Keratinocyte (primary cell): Measurements from ENCODE around the gene PLA2G2E. TPM values are rescaled to one million over a fixed set of nuclear protein-coding genes. Genes with fewer than 3 reads are reported as not detected.
"Not testable (repeated sequence)": the region's sequence is repeated elsewhere in the genome, so short reads cannot be mapped to it uniquely, and the experiment has no call there.

ENCODE experiments used
- DNase-seq: peaks from one replicate; pipeline ENCODE4 v3.0.0-alpha.2; 2011; ENCODE audit warnings: low read depth, missing footprints, low spot score
- FAIRE-seq: peaks from 2 replicates; lab custom pipeline; 2011; peaks lifted over from hg19 to GRCh38; lab: Jason Lieb, UNC
- H2AFZ ChIP-seq: 2 replicates; pipeline ENCODE4 v1.6.0; 2012; ENCODE audit warnings: low read length, control low read depth, inconsistent platforms; ENCODE audit not compliant: control insufficient read depth
- H3K27ac ChIP-seq: 2 replicates; pipeline ENCODE4 v1.5.1; 2011; ENCODE audit warnings: low read length; ENCODE audit not compliant: control insufficient read depth, insufficient read depth
- H3K27me3 ChIP-seq: 3 replicates; pipeline ENCODE4 v1.6.0; 2011; ENCODE audit warnings: low read length; ENCODE audit not compliant: control insufficient read depth, insufficient read depth; ENCODE audit errors: extremely low read depth
- H3K36me3 ChIP-seq, 2 experiments: 2 replicates in 1 of 2; 3 replicates in 1 of 2; pipeline ENCODE4 v1.5.1; 2011; ENCODE audit warnings: low read length in 2 of 2, mild to moderate bottlenecking in 1 of 2; ENCODE audit not compliant: control insufficient read depth in 2 of 2, insufficient read depth in 2 of 2; ENCODE audit errors: extremely low read depth in 1 of 2
- H3K4me1 ChIP-seq: 3 replicates; pipeline ENCODE4 v1.5.1; 2011; ENCODE audit warnings: low read length; ENCODE audit not compliant: control insufficient read depth, insufficient read depth; ENCODE audit errors: extremely low read depth
- H3K4me2 ChIP-seq: 3 replicates; pipeline ENCODE4 v1.6.0; 2011; ENCODE audit warnings: low read depth, low read length; ENCODE audit not compliant: control insufficient read depth, insufficient read depth; ENCODE audit errors: extremely low read depth
- H3K4me3 ChIP-seq, 3 experiments: fragments of 200-600 bp in 1 of 3; sonication (generic) in 1 of 3; 2 replicates in 2 of 3; 3 replicates in 1 of 3; pipeline ENCODE4 v1.5.1; 2011 to 2016; ENCODE audit warnings: low read length in 3 of 3, mild to moderate bottlenecking in 3 of 3, control low read depth in 2 of 3, inconsistent platforms in 1 of 3, low read depth in 1 of 3, mixed read lengths in 1 of 3, mixed run types in 1 of 3, moderate library complexity in 1 of 3; ENCODE audit not compliant: control insufficient read depth in 2 of 3, insufficient read depth in 2 of 3; ENCODE audit errors: extremely low read depth in 1 of 3
- H3K79me2 ChIP-seq: 2 replicates; pipeline ENCODE4 v1.6.0; 2012; ENCODE audit warnings: low read length; ENCODE audit not compliant: control insufficient read depth, insufficient read depth
- H3K9ac ChIP-seq: 3 replicates; pipeline ENCODE4 v1.6.0; 2011; ENCODE audit warnings: low read length; ENCODE audit not compliant: control insufficient read depth, insufficient read depth; ENCODE audit errors: extremely low read depth
- H3K9me1 ChIP-seq: 3 replicates; pipeline ENCODE4 v1.6.0; 2011; ENCODE audit warnings: low read length; ENCODE audit not compliant: control insufficient read depth, insufficient read depth; ENCODE audit errors: extremely low read depth
- H3K9me3 ChIP-seq: 2 replicates; pipeline ENCODE4 v1.5.1; 2012; ENCODE audit warnings: low read depth, low read length; ENCODE audit not compliant: control insufficient read depth
- H4K20me1 ChIP-seq: 3 replicates; pipeline ENCODE4 v1.6.0; 2011; ENCODE audit warnings: low read length; ENCODE audit not compliant: control insufficient read depth, insufficient read depth; ENCODE audit errors: extremely low read depth
- CTCF ChIP-seq, 3 experiments: IDR thresholded peaks in 1 of 3; conservative IDR thresholded peaks in 1 of 3; optimal IDR thresholded peaks in 1 of 3; 2 replicates in 2 of 3; 3 replicates in 1 of 3; pipeline versions ENCODE3 to v1.5.1; 2011; ENCODE audit warnings: low read length in 3 of 3, mild to moderate bottlenecking in 3 of 3, moderate library complexity in 2 of 3, control low read depth in 1 of 3, inconsistent platforms in 1 of 3; ENCODE audit not compliant: insufficient read depth in 2 of 3; ENCODE audit errors: extremely low read depth in 1 of 3
- EZH2 ChIP-seq: IDR thresholded peaks from one replicate; pipeline ENCODE4 v1.6.1; 2012; ENCODE audit warnings: inconsistent platforms, mild to moderate bottlenecking, low read length, moderate library complexity
- dilution Hi-C: fragments of 300-500 bp; cut with MboI; formaldehyde crosslinking; loops from one replicate; pipeline ENCODE4 v1.7.0; 2020; ENCODE audit warnings: low sequenced_read_pairs; ENCODE audit not compliant: extremely low pct_ligation_motif_present
- polyA plus RNA-seq, 5 experiments: library from polyadenylated mRNA; depleted of rRNA in 3 of 5; stranded (reverse) in 3 of 5; stranded (forward) in 1 of 5; unstranded in 1 of 5; fragments of >200 nt; gene quantifications; 1 replicate in 1 of 5; 2 replicates in 3 of 5; 3 replicates in 1 of 5; pipeline versions ENCODE4 v1.2.1 to v1.2.3, GENCODE V29; 2011 to 2012; ENCODE audit warnings: missing spikeins in 2 of 5, low read depth in 1 of 5, low replicate concordance in 1 of 5

Gene PLA2G2E
- polyA plus RNA-seq, 1 donor (not counting 4 experiments of a cell fraction or from before 2014, with no cell fraction given): not detected

- Histone ChIP-seq H3K9me1 (no peaks in the 10 kb centered on the region), H3K79me2 (peaks cover 68% of the 10 kb centered on the region), H2AFZ (no peak overlapping the region), H4K20me1 (no peaks in the 10 kb centered on the region), H3K9ac (no peak overlapping the region), H3K27ac (peak overlapping the region; percentile 73), H3K4me2 (peak overlapping the region; percentile 71), H3K4me3 (peak overlapping the region; percentile 64 to 91 (median 81)), H3K9me3 (no peaks in the 10 kb centered on the region), H3K4me1 (peaks cover 23% of the 10 kb centered on the region), H3K36me3 (peaks cover 0 to 6% of the 10 kb centered on the region in 2 experiments), H3K27me3 (no peaks in the 10 kb centered on the region)
- TF ChIP-seq CTCF (optimal IDR thresholded peaks at IDR 0.05 in 1 of 3, IDR thresholded peaks at IDR 0.05 in 1 of 3, conservative IDR thresholded peaks at IDR 0.05 in 1 of 3; ENCODE audit: extremely low read depth in 1 of 3, insufficient read depth in 2 of 3, low read length in 3 of 3): no peak
- DNase-seq (no peak), FAIRE-seq (no peak)
- dilution Hi-C loops: no loop called here
Measured at GRCh38 chr1:19884312-19884711, 39.1 kb downstream of the PLA2G2E start.

GRCh38 chr1:19882111-19883071 lies 41.0 kb downstream of the PLA2G2E start, which contains the start of gene OTUD3:
TSS of gene OTUD3 (plus strand) at chr1:19882395. CDS start at chr1:19882514, 119 bp downstream.
- Histone ChIP-seq H3K79me2 (peaks cover 49% of the 10 kb centered on the region), H3K9ac (peak within 1 kb of the TSS; percentile 87)
- peak; percentile 75 for FAIRE-seq

GRCh38 chr1:19880841-19881240 lies 42.6 kb downstream of the PLA2G2E start:
- dilution Hi-C loops, H3K27ac ChIP-seq, H4K20me1 ChIP-seq, H3K27me3 ChIP-seq, H3K4me3 ChIP-seq, FAIRE-seq, H3K4me2 ChIP-seq, H3K9me1 ChIP-seq, DNase-seq, H3K9ac ChIP-seq, H3K9me3 ChIP-seq, H3K36me3 ChIP-seq, H2AFZ ChIP-seq: not testable (repeated sequence)
- H3K4me1 ChIP-seq: peaks cover 31% of the 10 kb centered on the region
- H3K79me2 ChIP-seq: peaks cover 36% of the 10 kb centered on the region

More at GRCh38 chr1:19882111-19883071, 41.0 kb downstream of the PLA2G2E start, which contains the start of gene OTUD3:
- DNase-seq: peak; percentile 88
- H3K4me3 ChIP-seq: peak within 1 kb of the TSS; percentile 64 to 91 (median 81)
- no peaks in the 10 kb centered on the region for H3K9me1 ChIP-seq
- H3K27me3 ChIP-seq: no peaks in the 10 kb centered on the region
- peak within 1 kb of the TSS; percentile 73 for H3K27ac ChIP-seq
- dilution Hi-C loops: no loop called here
- H3K4me2 ChIP-seq: peak within 1 kb of the TSS; percentile 71
- no peaks in the 10 kb centered on the region for H3K9me3 ChIP-seq
- TF ChIP-seq CTCF (optimal IDR thresholded peaks at IDR 0.05 in 1 of 3, IDR thresholded peaks at IDR 0.05 in 1 of 3, conservative IDR thresholded peaks at IDR 0.05 in 1 of 3; ENCODE audit: extremely low read depth in 1 of 3, insufficient read depth in 2 of 3, low read length in 3 of 3): peak; percentile 80 to 85 (median 85)
- no peak for TF ChIP-seq EZH2
- H3K4me1 ChIP-seq: peaks cover 31% of the 10 kb centered on the region
- H4K20me1 ChIP-seq: no peaks in the 10 kb centered on the region
- peak within 1 kb of the TSS; percentile 94 for H2AFZ ChIP-seq
- peaks cover 0 to 6% of the 10 kb centered on the region in 2 experiments for H3K36me3 ChIP-seq
